RWPE1 (cell line): ENCODE data around the gene AHI1.

ENCODE experiments used
- CTCF ChIA-PET: fragments of 350-600 bp; sonication (Branson Sonifier 250); formaldehyde crosslinking; extraction: SDS; loops from one replicate; lab custom pipeline; 2021; lab: Yijun Ruan, JAX
- POLR2A ChIA-PET: fragments of 400-600 bp; formaldehyde crosslinking; extraction: SDS; loops from one replicate; lab custom pipeline; 2020; ENCODE audit warnings: antibody characterized with exemption; ENCODE audit not compliant: low non-redundant PET; lab: Yijun Ruan, JAX
- DNase-seq: peaks from one replicate; pipeline ENCODE4 v3.0.0; 2012; ENCODE audit warnings: low spot score
- H3K27ac ChIP-seq: fragments of 450-650 bp; 2 replicates; pipeline ENCODE4 v1.5.1; 2017
- TF ChIP-seq, protein P1 (sequence below): fragments of 450-650 bp; conservative IDR thresholded peaks from 2 replicates; pipeline ENCODE4 v1.5.1; 2017; ENCODE audit warnings: low read depth, mild to moderate bottlenecking

AHI1 gene

DNA sequence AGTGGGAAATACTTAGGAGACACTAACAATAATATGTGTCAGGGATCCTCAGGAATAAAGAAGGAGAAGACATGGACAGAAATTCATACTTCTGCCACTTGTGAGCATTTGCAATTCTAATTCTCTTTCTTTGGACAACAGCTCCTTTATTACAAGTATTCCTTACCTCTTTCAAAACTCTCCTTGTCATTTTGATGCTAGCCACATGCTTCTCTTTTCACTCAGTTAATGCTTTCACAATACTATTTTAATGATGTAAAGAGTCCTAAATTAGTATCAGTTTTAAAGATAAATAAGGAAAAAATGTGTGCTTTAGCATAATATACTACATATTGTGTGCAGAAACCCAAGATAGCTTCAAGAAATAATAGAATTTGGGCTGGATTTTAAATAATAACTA, 62.5 kb downstream of the AHI1 start:
- DNase-seq = no peak
- ChIA-PET CTCF (no interaction called here), POLR2A (no interaction called here)
- H3K27ac ChIP-seq = no peak overlapping the region
- TF ChIP-seq, protein P1, sequence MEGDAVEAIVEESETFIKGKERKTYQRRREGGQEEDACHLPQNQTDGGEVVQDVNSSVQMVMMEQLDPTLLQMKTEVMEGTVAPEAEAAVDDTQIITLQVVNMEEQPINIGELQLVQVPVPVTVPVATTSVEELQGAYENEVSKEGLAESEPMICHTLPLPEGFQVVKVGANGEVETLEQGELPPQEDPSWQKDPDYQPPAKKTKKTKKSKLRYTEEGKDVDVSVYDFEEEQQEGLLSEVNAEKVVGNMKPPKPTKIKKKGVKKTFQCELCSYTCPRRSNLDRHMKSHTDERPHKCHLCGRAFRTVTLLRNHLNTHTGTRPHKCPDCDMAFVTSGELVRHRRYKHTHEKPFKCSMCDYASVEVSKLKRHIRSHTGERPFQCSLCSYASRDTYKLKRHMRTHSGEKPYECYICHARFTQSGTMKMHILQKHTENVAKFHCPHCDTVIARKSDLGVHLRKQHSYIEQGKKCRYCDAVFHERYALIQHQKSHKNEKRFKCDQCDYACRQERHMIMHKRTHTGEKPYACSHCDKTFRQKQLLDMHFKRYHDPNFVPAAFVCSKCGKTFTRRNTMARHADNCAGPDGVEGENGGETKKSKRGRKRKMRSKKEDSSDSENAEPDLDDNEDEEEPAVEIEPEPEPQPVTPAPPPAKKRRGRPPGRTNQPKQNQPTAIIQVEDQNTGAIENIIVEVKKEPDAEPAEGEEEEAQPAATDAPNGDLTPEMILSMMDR = no peak

DNA sequence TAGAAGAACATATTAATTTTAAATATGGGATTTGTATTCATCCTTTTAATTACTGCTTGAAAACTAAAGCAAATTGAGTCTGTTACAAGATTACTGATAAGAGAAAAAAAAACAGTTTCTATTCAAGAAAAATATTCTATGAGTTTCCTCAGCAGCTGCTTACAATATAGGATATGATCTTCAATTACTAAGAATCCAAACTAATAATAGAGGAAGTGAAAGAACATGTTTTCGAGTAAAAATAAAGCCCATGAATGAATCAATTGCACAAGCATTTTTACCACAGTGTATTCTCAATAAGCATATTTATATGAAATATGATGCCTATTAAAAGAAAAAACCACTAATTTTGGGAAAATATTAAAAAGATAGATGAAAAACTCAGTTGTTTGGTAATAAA, 63.4 kb downstream of the AHI1 start:
- ChIA-PET CTCF (no interaction called here), POLR2A (no interaction called here)
- TF ChIP-seq, protein P1 = no peak
- no peak overlapping the region for H3K27ac ChIP-seq
- DNase-seq = no peak

DNA sequence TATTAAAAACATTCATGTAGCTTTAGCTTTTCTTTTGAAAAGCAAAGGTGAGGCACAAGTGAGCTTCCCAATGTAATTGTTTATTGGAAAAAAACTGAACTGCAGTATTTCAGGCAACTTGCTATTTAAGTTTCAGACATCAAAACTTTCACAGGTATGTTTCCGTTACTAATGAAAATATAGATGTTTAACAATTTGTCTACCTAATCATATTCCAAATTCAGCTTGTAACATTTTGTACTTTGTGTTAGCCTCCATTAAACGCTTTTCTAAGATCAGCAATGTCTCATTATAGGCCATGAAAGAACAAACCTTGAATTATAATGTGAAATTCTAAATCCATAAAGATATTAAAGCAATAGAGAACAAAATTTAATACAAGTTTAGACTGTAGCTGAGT, 69.5 kb downstream of the AHI1 start:
- no peak overlapping the region for H3K27ac ChIP-seq
- TF ChIP-seq, protein P1 = no peak
- ChIA-PET CTCF (interaction anchor here (0.6 kb wide), 1 partner anchor 1007 kb away, joined by 3 read pairs; no protein-coding TSS in a partner anchor), POLR2A (no interaction called here)
- no peak for DNase-seq

DNA sequence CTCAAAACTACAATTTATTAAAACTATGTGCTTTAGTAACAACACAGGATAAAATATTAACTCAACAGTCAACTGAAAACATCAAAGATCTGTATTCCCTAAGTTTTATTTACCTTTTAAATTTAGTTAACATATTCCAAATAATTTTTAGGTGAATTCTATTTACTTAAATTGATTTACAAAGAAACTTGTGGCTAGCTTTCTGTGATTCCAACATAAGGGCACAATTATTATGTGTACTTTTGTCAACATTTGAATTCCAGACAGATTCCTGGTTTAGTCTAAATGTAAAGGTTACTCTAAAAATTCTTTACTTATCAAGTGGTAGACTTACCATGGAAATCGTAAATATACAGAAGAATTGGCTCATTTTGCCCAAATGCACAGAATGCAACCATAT, 70.7 kb downstream of the AHI1 start:
- TF ChIP-seq, protein P1 = no peak
- no peak overlapping the region for H3K27ac ChIP-seq
- CTCF ChIA-PET = interaction anchor here (0.6 kb wide), 1 partner anchor 13 kb away, joined by 5 read pairs; no protein-coding TSS in a partner anchor
- POLR2A ChIA-PET = no interaction called here
- DNase-seq = no peak

DNA sequence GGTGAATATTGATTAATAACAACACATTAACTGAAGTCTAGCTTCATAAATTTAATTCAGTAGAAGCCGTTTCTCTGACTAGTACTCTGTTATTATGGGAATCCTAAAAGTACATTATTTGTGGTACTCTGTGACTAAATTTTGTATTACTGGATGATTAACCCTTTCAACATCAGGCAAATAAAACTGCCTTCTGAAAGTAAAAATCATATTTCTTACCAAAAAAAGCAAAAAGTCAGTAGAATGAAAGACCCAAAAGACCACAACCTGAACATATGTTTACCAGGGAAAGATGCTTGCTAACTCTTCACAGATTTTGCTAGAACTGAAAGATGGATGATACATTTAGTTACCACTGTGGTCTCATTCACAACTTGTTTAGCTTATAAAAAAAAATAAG, 73.2 kb downstream of the AHI1 start:
- TF ChIP-seq, protein P1 = no peak
- no peak overlapping the region for H3K27ac ChIP-seq
- CTCF ChIA-PET = interaction anchor here (0.7 kb wide), 2 partner anchors 16 to 743 kb away, joined by 3 read pairs; no protein-coding TSS in a partner anchor
- no peak for DNase-seq
- POLR2A ChIA-PET = no interaction called here

DNA sequence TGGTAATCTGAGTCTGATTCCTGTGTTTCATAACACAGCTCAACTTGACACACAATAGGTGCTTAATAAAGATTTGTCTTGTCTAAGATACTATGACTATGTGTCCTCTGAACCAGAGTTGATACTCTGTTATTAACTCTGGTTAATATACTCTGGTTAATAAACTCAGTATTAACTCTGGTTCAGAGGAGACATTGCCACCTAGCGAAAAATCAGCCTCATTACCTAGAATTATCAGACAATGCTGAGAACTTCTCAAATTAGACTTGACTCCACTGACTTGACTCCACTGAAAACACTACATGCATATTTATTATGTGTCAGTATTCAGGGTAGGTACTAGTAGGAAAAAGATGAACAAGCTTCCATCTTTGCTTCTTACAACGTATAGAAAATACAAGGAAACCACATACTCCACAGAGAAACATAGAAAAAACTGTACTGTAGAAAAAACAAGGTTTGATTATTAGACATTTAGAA, 73.9 kb downstream of the AHI1 start:
- TF ChIP-seq, protein P1 = peak; percentile 82
- no peak overlapping the region for H3K27ac ChIP-seq
- POLR2A ChIA-PET = no interaction called here

DNA sequence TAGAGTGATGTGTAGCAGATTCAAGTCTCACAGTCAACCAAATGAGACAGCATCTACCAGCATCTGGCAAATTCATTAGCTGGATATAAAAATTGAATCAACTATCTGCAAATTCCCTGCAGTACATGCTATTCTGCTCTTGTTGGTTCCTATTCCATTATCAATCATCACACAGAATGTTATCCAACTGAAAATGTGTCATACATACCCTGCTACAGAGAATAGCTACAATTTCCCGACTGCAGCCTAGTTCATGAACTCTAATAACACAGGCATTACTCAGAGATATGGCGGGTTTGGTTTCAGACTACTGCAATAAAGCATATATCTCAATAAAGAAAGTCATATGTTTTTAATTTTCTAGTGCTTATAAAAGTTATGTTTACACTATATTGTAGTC, 78.4 kb downstream of the AHI1 start:
- TF ChIP-seq, protein P1 = no peak
- ChIA-PET CTCF (no interaction called here), POLR2A (no interaction called here)
- H3K27ac ChIP-seq = no peak overlapping the region
- no peak for DNase-seq

More for the DNA sequence above, 73.9 kb downstream of the AHI1 start:
- DNase-seq = peak; percentile 36
- CTCF ChIA-PET = interaction anchor here (0.5 to 1.3 kb wide), 4 partner anchors 8 to 174 kb away, joined by 3 to 4 read pairs (median 4); no protein-coding TSS in a partner anchor
